Measurements from ENCODE around the gene CHMP4B. TPM values are rescaled to one million over a fixed set of nuclear protein-coding genes. Genes with fewer than 3 reads are reported as not detected.
A peak's percentile ranks its signal among the peaks of the same experiment; 100 is the strongest.

The CHMP4B gene
- total RNA-seq, 2 experiments from 2014 or later: 82.0 to 82.9 TPM

GRCh38 chr20:33841436-33841799 lies 30.3 kb downstream of the CHMP4B start:
- ChIA-PET POLR2A (no interaction called here), CTCF (interaction anchor here (0.9 to 1.5 kb wide), 3 partner anchors 9 to 49 kb away, joined by 3 read pairs; no protein-coding TSS in a partner anchor)
- intact Hi-C loops (cut with micrococcal nuclease): no loop called here
- Mint-ChIP-seq H3K36me3 (ENCODE audit: low read depth) (peaks cover 6% of the 10 kb centered on the region), H3K9me3 (no peaks in the 10 kb centered on the region), H3K27me3 (no peaks in the 10 kb centered on the region), H3K4me3 (no peak overlapping the region), H3K27ac (peak overlapping the region; percentile 6), H3K4me1 (ENCODE audit: low read depth) (peaks cover 80% of the 10 kb centered on the region)
- ATAC-seq: no peak
- no peak for DNase-seq
- TF ChIP-seq, protein P1, sequence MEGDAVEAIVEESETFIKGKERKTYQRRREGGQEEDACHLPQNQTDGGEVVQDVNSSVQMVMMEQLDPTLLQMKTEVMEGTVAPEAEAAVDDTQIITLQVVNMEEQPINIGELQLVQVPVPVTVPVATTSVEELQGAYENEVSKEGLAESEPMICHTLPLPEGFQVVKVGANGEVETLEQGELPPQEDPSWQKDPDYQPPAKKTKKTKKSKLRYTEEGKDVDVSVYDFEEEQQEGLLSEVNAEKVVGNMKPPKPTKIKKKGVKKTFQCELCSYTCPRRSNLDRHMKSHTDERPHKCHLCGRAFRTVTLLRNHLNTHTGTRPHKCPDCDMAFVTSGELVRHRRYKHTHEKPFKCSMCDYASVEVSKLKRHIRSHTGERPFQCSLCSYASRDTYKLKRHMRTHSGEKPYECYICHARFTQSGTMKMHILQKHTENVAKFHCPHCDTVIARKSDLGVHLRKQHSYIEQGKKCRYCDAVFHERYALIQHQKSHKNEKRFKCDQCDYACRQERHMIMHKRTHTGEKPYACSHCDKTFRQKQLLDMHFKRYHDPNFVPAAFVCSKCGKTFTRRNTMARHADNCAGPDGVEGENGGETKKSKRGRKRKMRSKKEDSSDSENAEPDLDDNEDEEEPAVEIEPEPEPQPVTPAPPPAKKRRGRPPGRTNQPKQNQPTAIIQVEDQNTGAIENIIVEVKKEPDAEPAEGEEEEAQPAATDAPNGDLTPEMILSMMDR (IDR thresholded peaks at IDR 0.05): no peak

DNA sequence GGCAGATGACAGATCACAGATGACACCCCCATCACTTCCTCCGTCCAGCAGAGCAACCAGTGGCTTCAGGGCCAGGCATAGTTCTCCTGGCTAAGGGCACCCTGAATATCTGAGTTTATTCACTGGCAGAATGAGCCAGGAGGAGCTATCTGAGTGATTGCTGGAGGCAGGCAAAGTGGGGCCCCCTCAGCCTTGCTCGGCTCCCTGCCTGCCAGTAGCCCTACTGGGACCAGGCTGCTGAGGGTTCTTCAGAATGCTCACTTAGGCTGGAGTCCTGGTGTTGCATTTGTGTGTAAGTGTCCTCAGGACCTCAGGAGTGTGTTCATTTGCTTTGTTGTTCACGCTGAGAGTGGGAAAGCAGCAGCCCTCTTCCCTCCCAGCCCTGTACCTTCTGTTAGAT lies 31.2 kb downstream of the CHMP4B start:
- CTCF ChIA-PET: interaction anchor here (1.0 kb wide), 2 partner anchors 18 to 50 kb away, joined by 3 read pairs; no protein-coding TSS in a partner anchor
- H3K27ac Mint-ChIP-seq: no peak overlapping the region
- ATAC-seq: no peak

GRCh38 chr20:33843050-33843449 lies 31.9 kb downstream of the CHMP4B start:
- Mint-ChIP-seq H3K4me1 (ENCODE audit: low read depth) (peaks cover 77% of the 10 kb centered on the region), H3K27ac (peak overlapping the region; percentile 10), H3K9me3 (no peaks in the 10 kb centered on the region), H3K36me3 (ENCODE audit: low read depth) (peaks cover 2% of the 10 kb centered on the region), H3K4me3 (no peak overlapping the region), H3K27me3 (no peaks in the 10 kb centered on the region)
- no peak for ATAC-seq
- POLR2A ChIA-PET: interaction anchor here (1.1 kb wide), 1 partner anchor 13 kb away, joined by 3 read pairs; no protein-coding TSS in a partner anchor
- intact Hi-C loops (cut with micrococcal nuclease): no loop called here
- CTCF ChIA-PET: interaction anchor here (0.8 to 1.0 kb wide), 4 partner anchors 16 to 51 kb away, joined by 3 to 5 read pairs (median 3); no protein-coding TSS in a partner anchor
- DNase-seq: no peak
- TF ChIP-seq, protein P1 (IDR thresholded peaks at IDR 0.05): no peak

More for the DNA sequence above, 31.2 kb downstream of the CHMP4B start:
- peaks cover 4% of the 10 kb centered on the region for H3K36me3 Mint-ChIP-seq (ENCODE audit: low read depth)
- DNase-seq: no peak
- H3K4me1 Mint-ChIP-seq (ENCODE audit: low read depth): peaks cover 80% of the 10 kb centered on the region
- H3K4me3 Mint-ChIP-seq: no peak overlapping the region
- H3K9me3 Mint-ChIP-seq: no peaks in the 10 kb centered on the region
- intact Hi-C loops (cut with micrococcal nuclease): no loop called here
- POLR2A ChIA-PET: interaction anchor here (1.1 kb wide), 1 partner anchor 12 kb away, joined by 3 read pairs; no protein-coding TSS in a partner anchor
- TF ChIP-seq, protein P1 (IDR thresholded peaks at IDR 0.05): no peak
- no peaks in the 10 kb centered on the region for H3K27me3 Mint-ChIP-seq

DNA sequence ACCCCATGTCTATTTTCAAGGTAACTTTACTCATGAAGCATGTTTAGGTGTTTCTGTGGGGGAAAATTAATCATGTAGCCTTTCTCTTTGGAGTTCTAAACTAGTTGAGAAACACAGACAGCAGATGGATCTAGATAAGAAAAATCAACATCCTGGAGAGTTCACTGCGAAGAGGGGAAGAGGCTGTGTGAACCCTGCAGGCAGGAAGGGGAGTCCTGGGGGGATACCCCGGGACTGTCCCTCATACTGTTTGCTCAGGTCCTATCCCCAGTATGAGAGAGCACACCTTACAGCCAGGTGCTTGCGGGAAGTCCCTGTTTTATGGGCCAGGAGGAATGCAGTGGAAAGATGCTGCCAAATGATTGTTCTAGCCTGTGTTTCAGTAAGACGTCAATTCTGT lies 32.7 kb downstream of the CHMP4B start:
- Mint-ChIP-seq H3K4me3 (no peak overlapping the region), H3K27ac (peak overlapping the region; percentile 43), H3K4me1 (ENCODE audit: low read depth) (peaks cover 73% of the 10 kb centered on the region), H3K9me3 (no peaks in the 10 kb centered on the region), H3K36me3 (ENCODE audit: low read depth) (peaks cover 5% of the 10 kb centered on the region), H3K27me3 (no peaks in the 10 kb centered on the region)
- DNase-seq (peak; percentile 57), ATAC-seq (peak; percentile 95)
- POLR2A ChIA-PET: no interaction called here
- intact Hi-C loops (cut with micrococcal nuclease): no loop called here
- CTCF ChIA-PET: no interaction called here
- TF ChIP-seq, protein P1 (IDR thresholded peaks at IDR 0.05): no peak

DNA sequence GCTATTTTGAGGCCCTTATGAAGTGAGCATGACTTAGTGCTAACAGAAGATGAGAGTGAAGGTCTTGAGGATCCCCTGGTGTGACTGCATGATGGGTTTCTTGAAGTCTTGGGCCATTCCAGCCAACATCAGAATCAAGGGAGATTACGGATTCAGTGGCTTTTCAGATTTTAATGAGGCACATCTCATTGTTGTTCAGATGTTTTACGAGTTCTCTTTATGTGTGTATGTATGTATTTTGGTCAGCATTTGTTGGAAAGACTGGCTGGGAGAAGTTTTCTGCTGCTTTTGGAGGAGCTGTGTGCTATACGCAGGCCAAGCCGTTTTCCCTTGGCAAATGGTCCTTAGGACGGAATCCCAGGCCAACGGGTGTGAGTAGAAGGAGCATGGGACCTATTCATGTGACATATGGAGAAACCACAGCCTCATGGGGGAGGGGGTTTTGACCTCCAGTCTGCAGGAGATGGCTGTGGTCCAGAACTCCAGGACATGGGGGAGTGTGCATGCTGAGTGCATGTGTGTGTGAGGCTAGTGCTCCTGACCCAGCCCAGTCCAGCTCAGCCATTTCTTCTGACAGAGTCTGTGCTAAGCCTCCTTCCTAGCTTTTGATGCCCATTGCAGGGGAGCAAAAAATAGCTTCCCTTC lies 35.3 kb downstream of the CHMP4B start:
- no peak for DNase-seq
- TF ChIP-seq, protein P1 (IDR thresholded peaks at IDR 0.05): no peak
- peaks cover 70% of the 10 kb centered on the region for H3K4me1 Mint-ChIP-seq (ENCODE audit: low read depth)
- H3K4me3 Mint-ChIP-seq: no peak overlapping the region
- peaks cover 15% of the 10 kb centered on the region for H3K36me3 Mint-ChIP-seq (ENCODE audit: low read depth)
- no peak for ATAC-seq
- H3K27ac Mint-ChIP-seq: peak overlapping the region; percentile 22
- H3K9me3 Mint-ChIP-seq: no peaks in the 10 kb centered on the region
- POLR2A ChIA-PET: interaction anchor here (0.7 kb wide), 1 partner anchor 35 kb away, joined by 3 read pairs; the partner anchor contains the start of gene CHMP4B
- intact Hi-C loops (cut with micrococcal nuclease): no loop called here
- no peaks in the 10 kb centered on the region for H3K27me3 Mint-ChIP-seq
- CTCF ChIA-PET: no interaction called here

Measured in activated CD8-positive, alpha-beta T cell treated with anti-CD3 and anti-CD28 coated beads for 36 hours (primary cell).